ENCODE measurements around the gene CDK8. TPM values are rescaled to one million over a fixed set of nuclear protein-coding genes. Genes with fewer than 3 reads are reported as not detected.
"Not testable (repeated sequence)": the region's sequence is repeated elsewhere in the genome, so short reads cannot be mapped to it uniquely, and the experiment has no call there.

Gene CDK8
- total RNA-seq, 4 donors from 2014 or later: 6.7 to 17.9 (median 15.4) TPM

DNA sequence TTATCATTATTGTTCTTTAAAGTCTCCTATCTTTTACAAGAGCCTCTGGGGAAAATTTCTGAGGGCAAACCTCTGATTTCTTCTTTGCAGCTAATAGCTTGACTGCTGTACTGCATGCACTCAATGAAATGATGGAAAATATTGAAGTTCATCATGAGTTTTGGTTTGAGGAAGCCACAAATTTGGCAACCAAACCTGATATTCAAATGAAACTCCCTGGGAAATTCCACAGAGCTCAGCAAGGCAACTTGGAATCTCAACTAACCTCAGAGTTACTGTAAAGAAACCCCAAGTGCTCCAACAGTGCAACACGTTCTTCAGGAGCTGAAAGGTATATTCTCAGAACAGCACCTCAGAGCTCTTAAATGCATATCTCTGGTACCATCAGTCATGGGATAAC lies 17.6 kb upstream of the CDK8 start:
- Histone ChIP-seq H3K27me3 (no peaks in the 10 kb centered on the region), H3K9me3 (no peaks in the 10 kb centered on the region), H3K36me3 (no peaks in the 10 kb centered on the region), H3K4me1 (no peaks in the 10 kb centered on the region), H3K27ac (no peak overlapping the region), H3K4me3 (no peak overlapping the region)
- TF ChIP-seq, protein P1, sequence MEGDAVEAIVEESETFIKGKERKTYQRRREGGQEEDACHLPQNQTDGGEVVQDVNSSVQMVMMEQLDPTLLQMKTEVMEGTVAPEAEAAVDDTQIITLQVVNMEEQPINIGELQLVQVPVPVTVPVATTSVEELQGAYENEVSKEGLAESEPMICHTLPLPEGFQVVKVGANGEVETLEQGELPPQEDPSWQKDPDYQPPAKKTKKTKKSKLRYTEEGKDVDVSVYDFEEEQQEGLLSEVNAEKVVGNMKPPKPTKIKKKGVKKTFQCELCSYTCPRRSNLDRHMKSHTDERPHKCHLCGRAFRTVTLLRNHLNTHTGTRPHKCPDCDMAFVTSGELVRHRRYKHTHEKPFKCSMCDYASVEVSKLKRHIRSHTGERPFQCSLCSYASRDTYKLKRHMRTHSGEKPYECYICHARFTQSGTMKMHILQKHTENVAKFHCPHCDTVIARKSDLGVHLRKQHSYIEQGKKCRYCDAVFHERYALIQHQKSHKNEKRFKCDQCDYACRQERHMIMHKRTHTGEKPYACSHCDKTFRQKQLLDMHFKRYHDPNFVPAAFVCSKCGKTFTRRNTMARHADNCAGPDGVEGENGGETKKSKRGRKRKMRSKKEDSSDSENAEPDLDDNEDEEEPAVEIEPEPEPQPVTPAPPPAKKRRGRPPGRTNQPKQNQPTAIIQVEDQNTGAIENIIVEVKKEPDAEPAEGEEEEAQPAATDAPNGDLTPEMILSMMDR (IDR thresholded peaks at IDR 0.05): no peak
- intact Hi-C loops (cut with DNase I; ENCODE audit: low total_unique reads): no loop called here
- no peak for DNase-seq

- no peaks in the 10 kb centered on the region for H3K9me3 ChIP-seq
- H3K4me1 ChIP-seq: no peaks in the 10 kb centered on the region
- no peaks in the 10 kb centered on the region for H3K27me3 ChIP-seq
- H3K27ac ChIP-seq: no peak overlapping the region
- DNase-seq: no peak
- H3K4me3 ChIP-seq: no peak overlapping the region
- intact Hi-C loops (cut with DNase I; ENCODE audit: low total_unique reads): no loop called here
- TF ChIP-seq POLR2A (IDR thresholded peaks at IDR 0.05): no peak
- TF ChIP-seq, protein P1 (IDR thresholded peaks at IDR 0.05): no peak
- no peaks in the 10 kb centered on the region for H3K36me3 ChIP-seq
Measured at GRCh38 chr13:26246154-26246553, 7.8 kb upstream of the CDK8 start.

DNA sequence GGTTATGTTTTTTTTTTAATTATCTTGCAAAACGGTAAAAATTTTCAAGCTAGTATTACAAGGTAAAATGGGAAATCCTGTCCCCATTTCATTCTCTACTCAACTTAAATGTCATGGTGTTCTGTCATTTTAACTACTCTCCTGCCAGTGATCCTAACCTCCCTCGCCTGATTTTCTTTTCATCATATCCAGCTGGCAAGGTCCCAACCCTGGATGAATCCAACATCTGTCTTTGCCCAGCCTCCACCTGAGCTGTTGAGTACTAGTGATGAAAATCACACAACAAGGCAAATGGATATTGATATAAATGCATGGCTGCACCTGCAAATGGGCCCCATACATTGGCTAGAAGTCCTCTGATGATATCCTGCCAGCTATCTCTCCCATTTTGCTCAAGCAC lies 6.9 kb upstream of the CDK8 start:
- no peaks in the 10 kb centered on the region for H3K9me3 ChIP-seq
- no peak for TF ChIP-seq POLR2A (IDR thresholded peaks at IDR 0.05)
- TF ChIP-seq, protein P1 (IDR thresholded peaks at IDR 0.05): no peak
- intact Hi-C loops (cut with DNase I; ENCODE audit: low total_unique reads): no loop called here

DNA sequence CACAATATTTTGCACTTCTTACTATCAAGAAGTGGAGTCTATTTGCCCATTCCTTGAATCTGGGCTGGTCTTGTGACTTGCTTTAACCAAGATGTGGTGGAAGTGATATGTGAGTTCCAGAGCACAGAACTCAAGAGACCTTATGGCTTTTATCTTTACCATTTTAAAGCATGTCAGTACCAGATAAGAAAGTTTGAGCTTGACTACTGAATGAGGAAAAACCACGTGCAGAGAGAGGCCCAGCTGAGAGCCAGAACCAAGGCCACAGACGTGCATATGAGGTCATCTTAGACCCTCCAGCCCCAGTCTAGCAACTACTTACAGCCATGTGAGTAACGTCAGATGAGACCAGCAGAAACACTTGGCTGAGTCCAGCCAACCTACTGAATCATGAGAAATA lies 6.3 kb upstream of the CDK8 start:
- DNase-seq: no peak
- intact Hi-C loops (cut with DNase I; ENCODE audit: low total_unique reads): no loop called here
- Histone ChIP-seq H3K36me3 (no peaks in the 10 kb centered on the region), H3K27me3 (no peaks in the 10 kb centered on the region), H3K4me1 (no peaks in the 10 kb centered on the region), H3K9me3 (no peaks in the 10 kb centered on the region), H3K4me3 (no peak overlapping the region), H3K27ac (no peak overlapping the region)
- TF ChIP-seq, protein P1 (IDR thresholded peaks at IDR 0.05): no peak
- TF ChIP-seq POLR2A (IDR thresholded peaks at IDR 0.05): no peak

More for the DNA sequence above, 6.9 kb upstream of the CDK8 start:
- no peak overlapping the region for H3K27ac ChIP-seq
- no peak overlapping the region for H3K4me3 ChIP-seq
- no peaks in the 10 kb centered on the region for H3K36me3 ChIP-seq
- DNase-seq: no peak
- no peaks in the 10 kb centered on the region for H3K4me1 ChIP-seq
- H3K27me3 ChIP-seq: no peaks in the 10 kb centered on the region

DNA sequence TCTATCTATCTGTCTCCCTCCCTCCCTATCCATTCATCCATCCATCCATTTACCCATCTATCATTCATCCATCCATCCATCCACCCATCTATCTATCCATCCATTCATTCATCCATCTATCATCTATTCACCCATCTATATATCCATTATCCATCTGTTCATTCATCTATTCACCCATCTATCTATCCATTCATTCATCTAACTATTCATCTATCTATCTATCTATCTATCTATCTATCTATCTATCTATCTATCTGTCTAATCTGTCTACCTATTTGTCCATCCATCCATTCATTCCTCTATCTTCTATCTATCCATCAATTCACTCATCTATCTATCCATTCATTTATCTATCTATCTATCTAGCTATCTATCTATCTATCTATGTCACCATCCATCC lies 4.4 kb upstream of the CDK8 start:
- no peak overlapping the region for H3K27ac ChIP-seq
- no peak overlapping the region for H3K4me3 ChIP-seq
- TF ChIP-seq, protein P1 (IDR thresholded peaks at IDR 0.05): no peak
- TF ChIP-seq POLR2A (IDR thresholded peaks at IDR 0.05): no peak
- no peaks in the 10 kb centered on the region for H3K9me3 ChIP-seq
- no peaks in the 10 kb centered on the region for H3K27me3 ChIP-seq
- intact Hi-C loops (cut with DNase I; ENCODE audit: low total_unique reads): no loop called here
- H3K36me3 ChIP-seq: no peaks in the 10 kb centered on the region
- H3K4me1 ChIP-seq: no peaks in the 10 kb centered on the region
- no peak for DNase-seq

DNA sequence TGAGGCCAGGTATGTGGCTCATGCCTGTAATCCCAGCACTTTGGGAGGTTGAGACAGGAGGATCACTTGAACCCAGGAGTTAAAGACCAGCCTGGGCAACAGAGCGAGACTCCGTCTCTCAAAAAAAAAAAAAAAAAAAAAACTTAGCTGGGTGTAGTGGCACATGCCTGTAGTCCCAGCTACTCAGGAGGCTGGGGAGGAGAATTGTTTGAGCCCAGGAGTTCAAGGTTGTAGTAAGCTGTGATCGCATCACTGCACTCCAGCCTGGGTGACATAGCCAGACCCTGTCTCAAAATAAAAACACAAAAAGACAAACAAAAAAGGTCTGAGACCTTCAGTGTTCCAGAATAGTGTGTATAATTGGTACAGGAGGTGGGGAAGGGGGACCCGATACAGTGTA lies 1.9 kb upstream of the CDK8 start:
- H3K36me3 ChIP-seq; H3K27ac ChIP-seq; H3K27me3 ChIP-seq; H3K9me3 ChIP-seq; H3K4me3 ChIP-seq; H3K4me1 ChIP-seq; intact Hi-C loops (cut with DNase I; ENCODE audit: low total_unique reads); DNase-seq: not testable (repeated sequence)
